Mesendoderm (in vitro differentiated cells): ENCODE measurements around the gene TTC39C.

Source experiments
- DNase-seq: peaks from one replicate; pipeline ENCODE4 v3.0.0; 2013
- H2AK5ac ChIP-seq: 2 replicates; pipeline ENCODE4 v1.6.1; 2013; ENCODE audit warnings: low read length, inconsistent platforms
- H2BK120ac ChIP-seq: 2 replicates; pipeline ENCODE4 v1.6.1; 2013; ENCODE audit warnings: low read depth, mild to moderate bottlenecking, low read length, moderate library complexity, mixed read lengths
- H2BK15ac ChIP-seq: replicated peaks from 2 replicates; pipeline ENCODE4 v1.6.1; 2013; ENCODE audit warnings: low read depth, mild to moderate bottlenecking, moderate library complexity
- H2BK5ac ChIP-seq: 2 replicates; pipeline ENCODE4 v1.6.1; 2013; ENCODE audit warnings: low read length, inconsistent platforms
- H3K18ac ChIP-seq: 2 replicates; pipeline ENCODE4 v1.6.1; 2013; ENCODE audit warnings: mild to moderate bottlenecking, low read length, mixed read lengths
- H3K23ac ChIP-seq: one replicate; pipeline ENCODE4 v1.6.1; 2013; ENCODE audit warnings: low read length
- H3K27ac ChIP-seq: 2 replicates; pipeline ENCODE4 v1.5.1; 2013; ENCODE audit warnings: low read depth, mild to moderate bottlenecking, inconsistent platforms, low read length, moderate library complexity
- H3K27me3 ChIP-seq: 2 replicates; pipeline ENCODE4 v1.6.1; 2013; ENCODE audit warnings: low read length, control low read depth, mild to moderate bottlenecking, inconsistent platforms; ENCODE audit not compliant: insufficient read depth, poor library complexity
- H3K36me3 ChIP-seq: 2 replicates; pipeline ENCODE4 v1.6.1; 2013; ENCODE audit warnings: low read length, inconsistent platforms; ENCODE audit not compliant: control insufficient read depth, insufficient read depth
- H3K4ac ChIP-seq: one replicate; pipeline ENCODE4 v1.6.1; 2013; ENCODE audit warnings: low read depth, mild to moderate bottlenecking, low read length, moderate library complexity
- H3K4me1 ChIP-seq: 2 replicates; pipeline ENCODE4 v1.6.1; 2013; ENCODE audit warnings: low read depth, low read length, inconsistent platforms; ENCODE audit not compliant: control insufficient read depth
- H3K4me2 ChIP-seq: 2 replicates; pipeline ENCODE4 v1.6.1; 2013; ENCODE audit warnings: low read length
- H3K4me3 ChIP-seq: 2 replicates; pipeline ENCODE4 v1.5.1; 2013; ENCODE audit warnings: mild to moderate bottlenecking, low read length
- H3K56ac ChIP-seq: one replicate; pipeline ENCODE4 v1.6.1; 2013; ENCODE audit warnings: low read length
- H3K79me1 ChIP-seq: 2 replicates; pipeline ENCODE4 v1.6.1; 2013; ENCODE audit warnings: low read length, inconsistent platforms
- H3K79me2 ChIP-seq: 2 replicates; pipeline ENCODE4 v1.6.1; 2013; ENCODE audit warnings: mild to moderate bottlenecking, low read length; ENCODE audit not compliant: control insufficient read depth, insufficient read depth
- H3K9ac ChIP-seq: 2 replicates; pipeline ENCODE4 v1.6.1; 2013; ENCODE audit warnings: low read length, inconsistent platforms
- H4K5ac ChIP-seq: one replicate; pipeline ENCODE4 v1.6.1; 2013; ENCODE audit warnings: low read length
- H4K8ac ChIP-seq: one replicate; pipeline ENCODE4 v1.6.1; 2013; ENCODE audit warnings: low read depth, mild to moderate bottlenecking, control low read depth, low read length, moderate library complexity
- WGBS: extraction: QIAGEN DNeasy Blood & Tissue Kit; methylation state at CpG from one replicate; pipeline ENCODE4 v1.1.7; 2013; ENCODE audit warnings: low lambda C conversion rate, missing lambda C conversion rate; ENCODE audit not compliant: insufficient coverage; ENCODE audit errors: extremely low coverage; 5-methylcytosine and 5-hydroxymethylcytosine counted together

TTC39C gene

DNA sequence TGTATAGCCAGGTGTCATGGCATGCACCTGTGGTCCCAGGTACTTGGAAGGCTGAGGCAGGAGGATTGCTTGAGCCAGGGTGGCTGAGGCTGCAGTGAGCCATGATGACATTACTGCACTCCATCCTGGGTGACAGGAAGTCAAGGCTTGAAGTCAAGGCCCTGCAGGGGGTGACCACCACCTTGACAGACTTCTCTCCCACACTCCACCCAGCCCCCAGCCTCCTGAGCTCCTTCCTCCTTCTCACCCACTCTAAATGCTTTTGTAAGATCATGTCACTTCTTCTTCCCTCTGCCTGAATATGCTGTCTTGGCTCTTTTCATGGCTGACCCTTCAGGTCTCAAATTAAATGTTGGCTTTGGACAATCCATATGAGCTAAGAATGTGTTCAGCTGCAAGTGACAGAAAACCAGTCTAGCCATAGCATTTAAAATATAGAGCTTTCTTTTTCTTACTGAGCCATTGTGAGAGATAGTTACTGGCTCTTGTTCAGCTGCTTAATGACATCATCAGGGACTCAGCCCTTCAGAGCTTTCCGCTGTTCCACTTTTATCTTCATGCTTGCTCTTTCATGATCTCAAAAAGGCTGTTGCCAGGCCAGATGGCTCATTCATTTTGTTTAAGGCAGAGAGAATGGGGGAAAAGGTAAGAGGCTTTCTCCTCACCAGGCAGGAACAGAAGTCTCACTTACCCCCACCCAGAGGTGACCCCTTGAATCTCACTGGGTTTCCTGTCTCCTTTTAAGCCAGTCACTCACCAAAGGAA lies 36.7 kb upstream of the TTC39C start:
- Histone ChIP-seq H3K36me3 (no peaks in the 10 kb centered on the region), H3K4me3 (no peak overlapping the region), H3K4me2 (no peak overlapping the region), H3K4ac (no peak overlapping the region), H4K8ac (no peak overlapping the region), H3K4me1 (no peaks in the 10 kb centered on the region), H2BK15ac (no peak overlapping the region), H3K27ac (no peak overlapping the region), H4K5ac (no peak overlapping the region), H3K79me2 (no peaks in the 10 kb centered on the region), H3K23ac (no peak overlapping the region), H3K79me1 (no peaks in the 10 kb centered on the region), H3K56ac (no peak overlapping the region), H2BK5ac (no peak overlapping the region), H3K9ac (no peak overlapping the region), H3K27me3 (no peaks in the 10 kb centered on the region), H2AK5ac (no peak overlapping the region), H3K18ac (no peak overlapping the region), H2BK120ac (no peak overlapping the region)
- no peak for DNase-seq
- no CpG with 5 or more reads among the region's 1 CpG for WGBS

DNA sequence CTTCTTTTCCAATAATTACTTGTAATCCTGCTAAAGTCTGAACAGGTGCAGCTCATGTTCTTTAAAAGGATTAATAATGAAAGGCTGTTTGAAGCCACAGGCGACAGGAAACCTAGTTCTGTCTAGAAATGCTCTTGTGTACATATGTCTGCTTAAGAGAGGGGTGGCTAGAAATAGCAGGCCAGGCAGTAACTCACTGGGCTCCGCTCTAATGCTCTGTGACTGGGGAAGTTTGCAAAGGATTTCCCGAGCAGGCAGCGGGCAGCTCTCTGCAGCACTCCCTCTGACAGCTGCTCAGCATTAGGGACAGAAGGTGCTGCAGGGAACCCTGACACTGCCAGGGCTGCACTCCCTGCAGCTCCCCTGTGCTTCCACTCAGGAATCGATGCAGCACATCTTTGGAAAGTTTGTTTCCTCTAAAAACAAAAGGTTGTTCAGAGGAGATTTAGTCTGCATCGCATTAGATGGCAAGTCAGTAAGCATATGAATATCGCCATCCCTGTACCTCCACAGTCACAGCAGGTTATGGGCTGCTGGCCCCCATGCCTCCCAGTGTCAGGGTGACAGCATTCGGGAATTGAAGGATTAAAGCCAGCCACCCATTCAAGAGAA lies 33.1 kb upstream of the TTC39C start:
- Histone ChIP-seq H3K4me3 (no peak overlapping the region), H3K4me1 (no peaks in the 10 kb centered on the region), H3K18ac (no peak overlapping the region), H3K36me3 (no peaks in the 10 kb centered on the region), H3K27me3 (no peaks in the 10 kb centered on the region), H3K4me2 (no peak overlapping the region), H3K23ac (no peak overlapping the region), H3K27ac (no peak overlapping the region), H2BK5ac (no peak overlapping the region), H3K79me2 (no peaks in the 10 kb centered on the region), H3K56ac (no peak overlapping the region), H4K8ac (no peak overlapping the region), H3K4ac (no peak overlapping the region), H3K79me1 (no peaks in the 10 kb centered on the region), H4K5ac (no peak overlapping the region), H2BK120ac (no peak overlapping the region), H3K9ac (no peak overlapping the region), H2BK15ac (no peak overlapping the region), H2AK5ac (no peak overlapping the region)
- no peak for DNase-seq
- WGBS = no CpG with 5 or more reads among the region's 8 CpGs

DNA sequence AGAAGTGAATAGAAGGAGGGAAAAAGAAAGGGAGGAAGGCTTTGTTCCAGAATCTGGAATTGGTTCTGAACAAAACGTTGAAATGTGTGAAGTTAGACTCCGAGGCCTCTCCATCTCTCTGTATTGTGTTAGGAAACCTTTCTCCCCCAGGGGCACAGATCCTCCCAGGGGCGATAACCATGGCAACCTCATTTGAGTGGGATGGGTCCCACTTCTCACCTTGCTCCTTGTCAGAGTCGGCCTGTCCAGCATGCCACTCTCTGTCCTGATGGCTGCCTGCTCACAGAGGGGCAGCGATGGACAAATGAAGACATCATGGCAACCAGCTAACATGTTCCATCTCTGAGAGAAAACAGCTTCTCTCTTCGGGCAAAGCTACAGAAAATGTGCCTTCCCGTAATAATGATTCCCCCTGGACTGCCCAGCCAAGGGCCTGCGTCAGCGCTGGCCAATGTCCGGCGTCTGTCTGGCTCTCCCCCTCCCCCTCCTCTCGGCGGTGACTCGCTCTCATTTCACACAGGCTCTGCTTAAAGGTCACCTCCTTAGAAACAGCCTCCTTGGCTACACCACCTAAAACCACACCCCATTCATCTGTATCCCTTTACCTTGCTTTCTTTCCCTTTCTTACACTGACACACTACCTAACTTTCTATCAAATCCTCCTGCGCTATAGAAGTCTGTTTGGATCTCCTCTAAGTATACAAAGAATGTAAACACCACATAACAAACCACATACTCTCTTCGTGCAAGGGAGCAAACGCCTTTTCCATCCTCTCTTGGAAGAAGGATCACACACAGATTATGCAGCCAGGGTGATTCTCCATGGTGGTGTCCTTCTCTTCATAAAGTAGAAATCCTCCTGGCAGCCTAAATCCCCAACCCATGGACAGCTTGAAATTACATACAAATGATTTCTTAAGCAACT lies 32.1 kb upstream of the TTC39C start:
- DNase-seq = no peak
- Histone ChIP-seq H3K9ac (no peak overlapping the region), H3K4ac (no peak overlapping the region), H2BK5ac (no peak overlapping the region), H3K4me3 (no peak overlapping the region), H3K79me1 (no peaks in the 10 kb centered on the region), H3K79me2 (no peaks in the 10 kb centered on the region), H3K27me3 (no peaks in the 10 kb centered on the region), H3K36me3 (no peaks in the 10 kb centered on the region), H3K18ac (no peak overlapping the region), H3K23ac (no peak overlapping the region), H4K8ac (no peak overlapping the region), H3K4me2 (no peak overlapping the region), H3K56ac (no peak overlapping the region), H2AK5ac (no peak overlapping the region), H4K5ac (no peak overlapping the region), H2BK15ac (no peak overlapping the region), H3K4me1 (no peaks in the 10 kb centered on the region), H2BK120ac (no peak overlapping the region), H3K27ac (no peak overlapping the region)
- 100% methylated on average over 1 of the region's 17 CpGs for WGBS

DNA sequence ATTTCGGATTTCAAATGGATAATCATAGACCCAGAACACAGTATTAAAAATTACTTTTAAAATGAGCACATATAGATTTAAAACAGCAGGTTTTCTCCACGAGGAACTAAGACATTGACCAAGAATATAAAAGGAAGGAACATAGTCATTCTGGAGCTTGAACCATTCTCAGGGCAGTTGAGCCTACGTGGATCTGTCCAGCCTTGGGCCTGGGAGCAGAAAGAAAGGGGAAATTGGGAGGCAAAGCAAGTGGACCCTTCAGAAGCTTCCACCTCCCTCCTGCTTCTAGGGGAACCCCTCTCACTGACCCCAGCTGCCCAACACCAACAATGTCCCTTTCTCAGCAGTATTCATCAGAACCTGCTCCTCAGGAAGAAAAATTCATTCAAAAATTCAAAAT lies 31.4 kb upstream of the TTC39C start:
- no CpG with 5 or more reads among the region's 3 CpGs for WGBS
- no peak overlapping the region for H2BK120ac ChIP-seq
- H3K27ac ChIP-seq = no peak overlapping the region
- H3K18ac ChIP-seq = no peak overlapping the region
- H3K4me1 ChIP-seq = no peaks in the 10 kb centered on the region
- no peak overlapping the region for H4K8ac ChIP-seq
- H3K23ac ChIP-seq = no peak overlapping the region
- no peaks in the 10 kb centered on the region for H3K36me3 ChIP-seq
- H3K79me2 ChIP-seq = no peaks in the 10 kb centered on the region
- H4K5ac ChIP-seq = no peak overlapping the region
- no peak overlapping the region for H2AK5ac ChIP-seq
- H3K9ac ChIP-seq = no peak overlapping the region
- H3K4me3 ChIP-seq = no peak overlapping the region
- no peak for DNase-seq
- H3K4ac ChIP-seq = no peak overlapping the region
- H2BK15ac ChIP-seq = no peak overlapping the region
- no peaks in the 10 kb centered on the region for H3K79me1 ChIP-seq
- H2BK5ac ChIP-seq = no peak overlapping the region
- H3K56ac ChIP-seq = no peak overlapping the region
- H3K4me2 ChIP-seq = no peak overlapping the region
- H3K27me3 ChIP-seq = no peaks in the 10 kb centered on the region

DNA sequence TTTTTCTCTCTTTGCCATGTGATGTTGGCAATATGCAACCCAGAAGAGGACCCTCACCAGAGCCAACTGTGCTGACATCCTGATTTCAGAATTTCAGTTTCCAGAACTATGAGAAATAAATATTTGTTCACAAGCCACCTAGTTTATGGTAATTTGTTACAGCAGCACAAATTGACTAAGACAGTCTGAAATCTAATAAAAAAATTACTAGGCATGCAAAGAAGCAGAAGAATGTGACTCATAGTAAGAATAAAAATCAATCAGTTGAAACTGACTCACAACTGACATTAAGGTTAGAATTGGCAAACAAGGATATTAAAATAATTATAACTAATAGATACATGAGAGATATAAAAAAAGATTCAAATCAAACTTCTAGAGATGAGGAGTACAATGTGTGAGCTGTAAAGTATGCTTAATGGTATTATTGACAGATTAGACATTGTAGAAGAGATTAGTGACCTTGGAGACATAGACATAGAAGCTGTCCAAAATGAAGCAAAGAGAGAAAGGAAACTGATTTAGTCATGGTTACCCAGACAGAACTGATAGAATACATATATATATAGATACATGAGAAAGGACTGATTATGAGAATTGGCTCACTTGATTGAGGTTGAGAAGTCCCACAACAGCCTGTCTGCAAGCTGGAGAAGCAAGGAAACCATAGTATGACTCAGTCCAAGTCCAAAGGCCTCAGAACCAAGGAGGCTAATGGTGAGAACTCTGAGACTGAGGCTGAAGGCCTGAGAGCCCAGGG lies 27.8 kb upstream of the TTC39C start:
- H3K4me1 ChIP-seq = no peaks in the 10 kb centered on the region
- H4K5ac ChIP-seq = no peak overlapping the region
- H2AK5ac ChIP-seq = no peak overlapping the region
- H2BK5ac ChIP-seq = no peak overlapping the region
- DNase-seq = no peak
- no peaks in the 10 kb centered on the region for H3K79me1 ChIP-seq
- H4K8ac ChIP-seq = no peak overlapping the region
- H3K36me3 ChIP-seq = no peaks in the 10 kb centered on the region
- H3K79me2 ChIP-seq = no peaks in the 10 kb centered on the region
- no peak overlapping the region for H3K4ac ChIP-seq
- no peak overlapping the region for H3K9ac ChIP-seq
- no peak overlapping the region for H2BK120ac ChIP-seq
- no peak overlapping the region for H3K4me2 ChIP-seq
- no peak overlapping the region for H3K4me3 ChIP-seq
- no peak overlapping the region for H3K56ac ChIP-seq
- no peaks in the 10 kb centered on the region for H3K27me3 ChIP-seq
- no peak overlapping the region for H3K27ac ChIP-seq
- H2BK15ac ChIP-seq = no peak overlapping the region
- H3K18ac ChIP-seq = no peak overlapping the region
- H3K23ac ChIP-seq = no peak overlapping the region
